Fibroblast of skin of right quadriceps (primary cell): ENCODE data around the gene BLOC1S1.
"Not testable (repeated sequence)": the region's sequence is repeated elsewhere in the genome, so short reads cannot be mapped to it uniquely, and the experiment has no call there.

ENCODE experiments used
- DNase-seq: peaks from one replicate; pipeline ENCODE4 v3.0.0-alpha.2; 2013

BLOC1S1 gene

GRCh38 chr12:55746174-55746912, 30.5 kb downstream of the BLOC1S1 start:
- DNase-seq: no peak

DNA sequence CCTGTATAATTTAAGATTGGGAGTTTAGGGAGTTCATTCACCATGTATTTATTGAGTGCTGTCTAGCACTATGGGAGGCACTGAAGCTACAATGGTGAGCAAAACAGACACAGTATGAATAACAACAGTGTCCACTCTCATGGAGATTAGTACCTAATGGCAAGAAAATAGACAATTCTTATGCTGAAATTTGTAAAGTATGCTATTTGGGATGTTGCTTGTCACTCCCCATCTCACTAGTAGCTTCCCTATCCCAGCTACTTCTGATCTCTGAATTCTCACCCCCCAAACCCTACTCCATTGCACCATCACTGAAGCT, 31.0 kb downstream of the BLOC1S1 start:
- DNase-seq: no peak

DNA sequence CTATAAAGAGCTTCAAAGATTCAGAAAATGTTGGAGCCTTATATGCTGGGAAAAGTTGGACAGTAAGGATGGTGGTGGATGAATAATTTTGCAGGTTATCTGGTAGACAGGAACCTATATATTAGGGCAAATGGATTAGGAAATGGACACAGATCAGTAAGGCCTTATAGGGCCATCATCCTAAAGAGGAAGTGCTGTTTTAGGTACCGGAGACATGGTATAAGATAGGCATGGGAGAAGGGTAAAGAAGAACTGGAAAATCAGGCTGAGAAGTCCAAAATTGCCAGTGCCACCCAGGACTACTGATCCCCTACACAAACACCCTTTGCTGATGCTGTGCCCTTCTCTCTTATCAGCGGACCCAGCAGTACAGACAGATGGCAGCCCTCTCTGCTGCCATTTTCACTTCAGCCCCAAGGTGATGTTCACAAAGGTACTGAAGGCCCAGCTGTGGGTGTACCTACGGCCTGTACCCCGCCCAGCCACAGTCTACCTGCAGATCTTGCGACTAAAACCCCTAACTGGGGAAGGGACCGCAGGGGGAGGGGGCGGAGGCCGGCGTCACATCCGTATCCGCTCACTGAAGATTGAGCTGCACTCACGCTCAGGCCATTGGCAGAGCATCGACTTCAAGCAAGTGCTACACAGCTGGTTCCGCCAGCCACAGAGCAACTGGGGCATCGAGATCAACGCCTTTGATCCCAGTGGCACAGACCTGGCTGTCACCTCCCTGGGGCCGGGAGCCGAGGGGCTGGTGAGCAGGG, 32.6 kb downstream of the BLOC1S1 start:
- no peak for DNase-seq

- no peak for DNase-seq
Observed at GRCh38 chr12:55755246-55755645, 39.4 kb downstream of the BLOC1S1 start.

GRCh38 chr12:55757701-55758100, 41.9 kb downstream of the BLOC1S1 start:
- DNase-seq: no peak

DNA sequence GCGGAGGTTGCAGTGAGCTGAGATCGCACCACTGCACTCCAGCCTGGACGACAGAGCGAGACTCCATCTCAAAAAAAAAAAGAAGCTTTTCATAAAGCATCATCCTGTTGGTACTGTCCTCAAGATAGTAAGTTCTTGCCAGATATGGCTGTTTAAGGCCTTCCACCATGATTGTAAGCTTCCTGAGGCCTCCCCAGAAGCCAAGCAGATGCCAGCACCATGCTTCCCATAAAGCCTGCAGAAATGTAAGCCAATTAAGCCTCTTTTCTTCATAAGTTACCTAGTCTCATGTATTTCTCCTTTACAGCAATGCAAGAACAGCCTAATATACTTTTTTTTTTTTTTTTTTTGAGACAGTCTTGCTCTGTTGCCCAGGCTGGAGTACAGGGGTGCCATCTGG, 42.7 kb downstream of the BLOC1S1 start:
- not testable (repeated sequence) for DNase-seq

DNA sequence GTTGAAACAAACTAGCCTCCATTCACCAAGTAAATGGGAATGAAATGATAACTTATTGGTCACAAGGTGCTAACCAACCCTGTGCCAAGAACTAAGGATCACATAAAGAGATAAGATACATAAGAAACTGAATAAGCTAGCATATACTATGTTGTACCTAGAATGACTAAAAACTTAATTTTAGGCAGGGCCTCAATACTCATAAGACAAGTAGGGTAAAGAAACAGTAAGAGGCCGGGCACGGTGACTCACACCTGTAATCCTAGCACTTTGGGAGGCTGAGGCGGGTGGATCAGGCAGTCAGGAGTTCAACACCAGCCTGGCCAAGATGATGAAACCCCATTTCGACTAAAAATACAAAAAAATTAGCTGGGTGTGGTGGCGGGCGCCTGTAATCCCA, 44.8 kb downstream of the BLOC1S1 start:
- DNase-seq: no peak

DNA sequence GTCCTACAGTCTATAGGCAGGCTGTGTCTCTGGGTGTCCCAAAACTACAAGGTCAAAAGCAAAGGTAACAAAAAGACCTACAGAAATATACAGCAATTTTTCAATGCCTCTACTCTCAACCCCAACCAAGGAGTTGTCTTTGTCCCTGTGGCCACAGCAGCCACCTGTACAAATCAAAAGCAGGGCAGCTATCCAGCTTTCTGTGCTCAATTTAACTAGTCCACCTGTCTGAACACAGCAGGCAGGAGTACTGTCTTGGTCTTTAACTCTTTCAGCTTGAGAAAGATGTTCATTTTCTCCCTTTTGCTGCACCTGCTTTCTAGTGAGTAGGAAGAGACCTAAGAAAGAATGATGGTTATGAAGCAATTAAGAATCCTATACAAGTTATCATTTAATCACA, 46.8 kb downstream of the BLOC1S1 start:
- no peak for DNase-seq

GRCh38 chr12:55765736-55766290, 50.0 kb downstream of the BLOC1S1 start:
- no peak for DNase-seq

DNA sequence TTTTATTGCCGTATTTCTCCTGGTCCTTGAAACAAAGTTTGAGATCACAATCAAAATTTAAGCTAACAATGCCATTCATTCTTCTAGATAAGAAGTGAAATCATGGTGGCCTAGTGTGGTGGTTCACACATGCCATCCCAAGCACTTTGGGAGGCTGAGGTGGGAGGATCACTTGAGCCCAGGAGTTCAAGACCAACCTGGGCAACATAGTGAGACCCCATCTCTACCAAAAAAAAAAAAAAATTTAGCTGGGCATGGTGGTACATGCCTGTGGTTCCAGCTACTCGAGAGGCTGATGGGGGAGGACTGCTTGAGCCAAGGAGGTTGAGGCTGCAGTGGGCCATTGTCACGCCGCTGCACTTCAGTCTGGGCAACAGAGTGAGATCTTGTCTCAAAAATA, 51.3 kb downstream of the BLOC1S1 start:
- no peak for DNase-seq
